SK-N-SH (cell line): ENCODE data around the gene CA6. TPM values are rescaled to one million over a fixed set of nuclear protein-coding genes. Genes with fewer than 3 reads are reported as not detected.

Source experiments
- CTCF ChIA-PET: fragments of 300-600, 350-600 bp; formaldehyde crosslinking; extraction: SDS; loops from one replicate; lab custom pipeline; 2021; lab: Yijun Ruan, JAX
- POLR2A ChIA-PET: fragments of 350-600 bp; sonication (Branson Sonifier 250); formaldehyde crosslinking; extraction: SDS; loops from one replicate; lab custom pipeline; 2020; ENCODE audit warnings: antibody characterized with exemption, inconsistent platforms; lab: Yijun Ruan, JAX
- DNase-seq: peaks from one replicate; pipeline ENCODE4 v3.0.0; 2012
- H2AFZ ChIP-seq: fragments of 200-600 bp; sonication (generic); 2 replicates; pipeline ENCODE4 v1.8.1; 2016; ENCODE audit warnings: antibody characterized with exemption, mild to moderate bottlenecking, low read depth
- H3F3A ChIP-seq: fragments of 200-600 bp; sonication (generic); replicated peaks from 2 replicates; pipeline ENCODE3; 2016; ENCODE audit warnings: antibody characterized with exemption, mild to moderate bottlenecking; ENCODE audit not compliant: insufficient read depth
- H3K27ac ChIP-seq, 2 experiments: fragments of 200-500 bp in 1 of 2; fragments of 200-600 bp in 1 of 2; sonication (Bioruptor generic) in 1 of 2; sonication (generic), shearing (Covaris generic) in 1 of 2; 2 replicates each; pipeline versions ENCODE4 v1.5.1 to v1.6.1; 2014 to 2016; ENCODE audit warnings: low read depth in 2 of 2, inconsistent platforms in 1 of 2, low read length in 1 of 2, mild to moderate bottlenecking in 1 of 2, mixed read lengths in 1 of 2
- H3K27me3 ChIP-seq: fragments of 200-600 bp; sonication (generic), shearing (Covaris generic); 2 replicates; pipeline ENCODE4 v1.6.1; 2016; ENCODE audit warnings: mixed run types; ENCODE audit not compliant: insufficient read depth
- H3K36me3 ChIP-seq, 2 experiments: fragments of 200-500 bp in 1 of 2; fragments of 200-600 bp in 1 of 2; sonication (Bioruptor generic) in 1 of 2; sonication (generic) in 1 of 2; replicated peaks in 1 of 2; 2 replicates each; pipeline versions ENCODE3 to v1.5.1; 2014 to 2016; ENCODE audit warnings: low read length in 1 of 2, mild to moderate bottlenecking in 1 of 2; ENCODE audit not compliant: insufficient read depth in 2 of 2, control insufficient read depth in 1 of 2
- H3K4me1 ChIP-seq, 2 experiments: fragments of 200-500 bp in 1 of 2; fragments of 200-600 bp in 1 of 2; sonication (Bioruptor generic) in 1 of 2; sonication (generic), shearing (Covaris generic) in 1 of 2; 2 replicates each; pipeline versions ENCODE4 v1.5.1 to v1.6.1; 2014 to 2016; ENCODE audit warnings: low read depth in 1 of 2, low read length in 1 of 2, mixed run types in 1 of 2; ENCODE audit not compliant: insufficient read depth in 2 of 2, control insufficient read depth in 1 of 2
- H3K4me2 ChIP-seq: fragments of 200-600 bp; sonication (generic), shearing (Covaris generic); 2 replicates; pipeline ENCODE4 v1.6.1; 2017; ENCODE audit warnings: mixed run types
- H3K4me3 ChIP-seq, 2 experiments: fragments of 200-500 bp in 1 of 2; fragments of 200-600 bp in 1 of 2; sonication (Bioruptor generic) in 1 of 2; sonication (generic), shearing (Covaris generic) in 1 of 2; 2 replicates each; pipeline versions ENCODE4 v1.5.1 to v1.8.1; 2014 to 2016; ENCODE audit warnings: low read depth in 2 of 2, inconsistent platforms in 1 of 2, low read length in 1 of 2, mild to moderate bottlenecking in 1 of 2, mixed read lengths in 1 of 2, moderate library complexity in 1 of 2
- H3K79me2 ChIP-seq: fragments of 200-600 bp; sonication (generic); 2 replicates; pipeline ENCODE4 v1.8.1; 2017; ENCODE audit warnings: mild to moderate bottlenecking; ENCODE audit not compliant: insufficient read depth
- H3K9ac ChIP-seq: fragments of 200-600 bp; sonication (generic); 2 replicates; pipeline ENCODE4 v1.6.1; 2017; ENCODE audit warnings: mixed run types
- H3K9me2 ChIP-seq: fragments of 200-600 bp; sonication (generic); 2 replicates; pipeline ENCODE4 v1.6.1; 2017; ENCODE audit warnings: mixed run types
- H3K9me3 ChIP-seq: fragments of 200-600 bp; sonication (generic); 2 replicates; pipeline ENCODE4 v1.6.1; 2017; ENCODE audit warnings: mixed run types, mild to moderate bottlenecking, moderate library complexity
- H4K20me1 ChIP-seq: fragments of 200-600 bp; sonication (generic); 2 replicates; pipeline ENCODE4 v1.6.1; 2017; ENCODE audit warnings: mild to moderate bottlenecking, mixed run types; ENCODE audit not compliant: insufficient read depth
- EZH2phosphoT487 ChIP-seq: fragments of 200-600 bp; sonication (generic); IDR thresholded peaks from 2 replicates; pipeline ENCODE4 v1.6.1; 2017; ENCODE audit warnings: low read depth, mixed run types, mild to moderate bottlenecking, antibody characterized with exemption, moderate library complexity, borderline replicate concordance
- FOXJ3 ChIP-seq: sonication (generic); formaldehyde crosslinking; IDR thresholded peaks from 2 replicates; pipeline ENCODE4 v1.5.1; 2020; ENCODE audit warnings: mild to moderate bottlenecking, missing genetic modification reagents
- FOXM1 ChIP-seq: IDR thresholded peaks from 2 replicates; pipeline ENCODE4 v1.4.0; 2012; ENCODE audit warnings: low read depth, mild to moderate bottlenecking
- JUND ChIP-seq: IDR thresholded peaks from 2 replicates; pipeline ENCODE4 v1.4.0; 2012
- MEF2A ChIP-seq: IDR thresholded peaks from 2 replicates; pipeline ENCODE4 v1.4.0; 2012; ENCODE audit warnings: low read depth, borderline replicate concordance
- RCOR1 ChIP-seq: fragments of 150-350 bp; IDR thresholded peaks from 2 replicates; pipeline ENCODE4 v1.6.1; 2017; ENCODE audit warnings: antibody characterized with exemption, low read length
- RFX5 ChIP-seq: IDR thresholded peaks from 2 replicates; pipeline ENCODE4 v1.6.1; 2012; ENCODE audit warnings: mild to moderate bottlenecking, improper control_type of control experiment, low read length
- SMC3 ChIP-seq: IDR thresholded peaks from 2 replicates; pipeline ENCODE4 v1.6.1; 2012; ENCODE audit warnings: low read depth, low read length, improper control_type of control experiment
- TAF1 ChIP-seq: IDR thresholded peaks from 2 replicates; pipeline ENCODE4 v1.6.1; 2012; ENCODE audit warnings: low read depth, mild to moderate bottlenecking, low read length, moderate library complexity, borderline replicate concordance
- USF1 ChIP-seq: IDR thresholded peaks from 2 replicates; pipeline ENCODE4 v1.4.0; 2012; ENCODE audit warnings: low read depth, borderline replicate concordance
- WGBS: methylation state at CpG from one replicate; pipeline ENCODE4 v1.1.6; 2017; ENCODE audit warnings: low lambda C conversion rate; 5-methylcytosine and 5-hydroxymethylcytosine counted together
- polyA plus RNA-seq, 3 experiments: library from polyadenylated mRNA; depleted of rRNA; stranded (reverse); fragments of >200 nt; gene quantifications; 2 replicates each; pipeline ENCODE4 v1.2.3, GENCODE V29; 2012

Gene CA6
- polyA plus RNA-seq, 1 of the 3 experiments (the other 2 are of a cell fraction): not detected

GRCh38 chr1:8974551-8974950, 28.9 kb downstream of the CA6 start:
- ChIA-PET CTCF (interaction anchor here (1.0 to 1.7 kb wide), 4 partner anchors 11 to 30 kb away, joined by 3 to 6 read pairs (median 4); no protein-coding TSS in a partner anchor), POLR2A (no interaction called here)
- Histone ChIP-seq H3K9me3 (no peaks in the 10 kb centered on the region), H4K20me1 (no peaks in the 10 kb centered on the region), H3K4me2 (no peak overlapping the region), H3K4me3 (no peak overlapping the region), H3F3A (no peaks in the 10 kb centered on the region), H3K79me2 (no peaks in the 10 kb centered on the region), H3K4me1 (no peaks in the 10 kb centered on the region), H3K27ac (no peak overlapping the region), H2AFZ (no peak overlapping the region), H3K27me3 (no peaks in the 10 kb centered on the region), H3K9me2 (no peaks in the 10 kb centered on the region), H3K9ac (no peak overlapping the region), H3K36me3 (no peaks in the 10 kb centered on the region)
- TF ChIP-seq SMC3 (no peak), FOXJ3 (CRISPR knock-in tag) (no peak), JUND (no peak), MEF2A (no peak), USF1 (no peak)
- no peak for DNase-seq
- 75% methylated on average over 7 of the region's 7 CpGs for WGBS

- 77% methylated on average over 5 of the region's 5 CpGs for WGBS
- CTCF ChIA-PET: interaction anchor here (1.0 to 1.6 kb wide), 2 partner anchors 9 to 11 kb away, joined by 3 read pairs; no protein-coding TSS in a partner anchor
Observed at GRCh38 chr1:8976338-8976737, 30.7 kb downstream of the CA6 start.

More at GRCh38 chr1:8976338-8976737, 30.7 kb downstream of the CA6 start:
- Histone ChIP-seq H3F3A (no peaks in the 10 kb centered on the region), H3K9me2 (no peaks in the 10 kb centered on the region), H4K20me1 (no peaks in the 10 kb centered on the region), H3K9me3 (no peaks in the 10 kb centered on the region), H3K27ac (no peak overlapping the region), H3K4me1 (no peaks in the 10 kb centered on the region), H3K9ac (no peak overlapping the region), H2AFZ (no peak overlapping the region), H3K4me3 (no peak overlapping the region), H3K27me3 (no peaks in the 10 kb centered on the region), H3K36me3 (no peaks in the 10 kb centered on the region), H3K4me2 (no peak overlapping the region), H3K79me2 (no peaks in the 10 kb centered on the region)
- POLR2A ChIA-PET: no interaction called here
- no peak for TF ChIP-seq EZH2phosphoT487
- TF ChIP-seq RCOR1: no peak
- no peak for TF ChIP-seq MEF2A
- no peak for TF ChIP-seq FOXM1
- no peak for TF ChIP-seq JUND
- TF ChIP-seq TAF1: no peak
- TF ChIP-seq USF1: no peak
- no peak for TF ChIP-seq RFX5
- no peak for TF ChIP-seq SMC3
- no peak for DNase-seq
